ENCODE results near the gene BOC.

Gene BOC

GRCh38 chr3:113270068-113270467 is 58.7 kb downstream of the BOC start:
- DNase-seq (ENCODE audit: low spot score), result no peak

GRCh38 chr3:113270786-113271185 is 59.4 kb downstream of the BOC start:
- DNase-seq (ENCODE audit: low spot score), result no peak

- DNase-seq (ENCODE audit: low spot score), result no peak
Measured at GRCh38 chr3:113271189-113271588, 59.8 kb downstream of the BOC start.

GRCh38 chr3:113271594-113272384 is 60.4 kb downstream of the BOC start:
- DNase-seq (ENCODE audit: low spot score), result no peak

- no peak for DNase-seq (ENCODE audit: low spot score)
Measured at GRCh38 chr3:113272385-113272779, 61.0 kb downstream of the BOC start.

GRCh38 chr3:113273011-113273410 is 61.7 kb downstream of the BOC start:
- no peak for DNase-seq (ENCODE audit: low spot score)

- no peak for DNase-seq (ENCODE audit: low spot score)
Measured at GRCh38 chr3:113273604-113274378, 62.4 kb downstream of the BOC start.

- no peak for DNase-seq (ENCODE audit: low spot score)
Measured at GRCh38 chr3:113274425-113275257, 63.3 kb downstream of the BOC start.

GRCh38 chr3:113275258-113275556 is 63.9 kb downstream of the BOC start:
- DNase-seq (ENCODE audit: low spot score), result no peak

- DNase-seq (ENCODE audit: low spot score), result no peak
Measured at GRCh38 chr3:113275583-113275928, 64.2 kb downstream of the BOC start.

- DNase-seq (ENCODE audit: low spot score), result no peak
Measured at GRCh38 chr3:113275929-113276750, 64.8 kb downstream of the BOC start.

- DNase-seq (ENCODE audit: low spot score), result no peak
Measured at GRCh38 chr3:113276751-113277080, 65.4 kb downstream of the BOC start.

GRCh38 chr3:113277414-113277813 is 66.1 kb downstream of the BOC start:
- DNase-seq (ENCODE audit: low spot score), result no peak

GRCh38 chr3:113277941-113278598 is 66.7 kb downstream of the BOC start:
- DNase-seq (ENCODE audit: low spot score), result no peak

- DNase-seq (ENCODE audit: low spot score), result no peak
Measured at GRCh38 chr3:113278599-113278955, 67.2 kb downstream of the BOC start.

GRCh38 chr3:113279686-113280085 is 68.3 kb downstream of the BOC start:
- DNase-seq (ENCODE audit: low spot score), result no peak

GRCh38 chr3:113283306-113283705 is 71.9 kb downstream of the BOC start:
- no peak for DNase-seq (ENCODE audit: low spot score)

GRCh38 chr3:113284453-113285050 is 73.2 kb downstream of the BOC start:
- DNase-seq (ENCODE audit: low spot score), result no peak

- no peak for DNase-seq (ENCODE audit: low spot score)
Measured at GRCh38 chr3:113285226-113285625, 73.9 kb downstream of the BOC start.

- DNase-seq (ENCODE audit: low spot score), result no peak
Measured at GRCh38 chr3:113285741-113286140, 74.4 kb downstream of the BOC start.

- no peak for DNase-seq (ENCODE audit: low spot score)
Measured at GRCh38 chr3:113286524-113286923, 75.2 kb downstream of the BOC start.

All from D341Med (cell line).